ENCODE measurements around the gene SLC8A2. TPM values are rescaled to one million over a fixed set of nuclear protein-coding genes. Genes with fewer than 3 reads are reported as not detected.

SLC8A2 gene
- polyA plus RNA-seq, 1 donor (not counting 4 experiments of a cell fraction or from before 2014, with no cell fraction given) = 0.17 TPM

DNA sequence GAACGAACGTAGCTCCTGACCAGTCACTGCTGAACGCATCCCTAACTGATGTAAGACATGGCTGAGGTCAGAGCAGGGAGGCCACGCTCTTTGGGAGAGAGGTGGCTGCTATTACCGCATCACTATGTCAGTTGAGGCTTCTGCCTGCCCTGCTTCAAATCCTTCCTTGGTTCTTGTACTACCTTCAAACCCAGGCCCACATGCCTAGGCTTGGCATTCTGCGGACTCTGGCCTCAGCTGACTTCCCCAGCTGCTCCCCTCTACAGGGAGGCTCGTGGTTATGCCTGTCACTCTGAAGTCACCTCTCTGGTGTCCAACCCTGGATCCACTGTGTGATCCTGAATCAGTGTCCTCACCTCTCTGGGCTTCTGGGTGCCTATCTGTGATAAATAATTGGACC, 37.6 kb downstream of the SLC8A2 start:
- Histone ChIP-seq H3K79me2 (ENCODE audit: control insufficient read depth, insufficient read depth, low read length) (no peaks in the 10 kb centered on the region), H3K27me3 (ENCODE audit: control insufficient read depth, extremely low read depth, insufficient read depth, low read length) (peaks cover 11% of the 10 kb centered on the region), H3K27ac (ENCODE audit: control insufficient read depth, insufficient read depth, low read length) (no peak overlapping the region), H2AFZ (ENCODE audit: control insufficient read depth, low read length) (no peak overlapping the region), H3K9me1 (ENCODE audit: control insufficient read depth, extremely low read depth, insufficient read depth, low read length) (no peaks in the 10 kb centered on the region), H3K4me3 (ENCODE audit: control insufficient read depth in 2 of 3, extremely low read depth in 1 of 3, insufficient read depth in 2 of 3, low read depth in 1 of 3, low read length in 3 of 3) (no peak overlapping the region), H3K4me1 (ENCODE audit: control insufficient read depth, extremely low read depth, insufficient read depth, low read length) (no peaks in the 10 kb centered on the region), H3K36me3 (ENCODE audit: control insufficient read depth in 2 of 2, extremely low read depth in 1 of 2, insufficient read depth in 2 of 2, low read length in 2 of 2) (no peaks in the 10 kb centered on the region), H3K9ac (ENCODE audit: control insufficient read depth, extremely low read depth, insufficient read depth, low read length) (no peak overlapping the region), H3K4me2 (ENCODE audit: control insufficient read depth, extremely low read depth, insufficient read depth, low read depth, low read length) (no peak overlapping the region), H4K20me1 (ENCODE audit: control insufficient read depth, extremely low read depth, insufficient read depth, low read length) (no peaks in the 10 kb centered on the region), H3K9me3 (ENCODE audit: control insufficient read depth, low read depth, low read length) (no peaks in the 10 kb centered on the region)
- dilution Hi-C loops (cut with MboI; ENCODE audit: extremely low pct_ligation_motif_present, low sequenced_read_pairs) = no loop called here
- no peak for FAIRE-seq
- DNase-seq (ENCODE audit: low read depth, low spot score) = no peak
- no peak for TF ChIP-seq EZH2 (IDR thresholded peaks at IDR 0.05; ENCODE audit: low read length)
- TF ChIP-seq, protein P1, sequence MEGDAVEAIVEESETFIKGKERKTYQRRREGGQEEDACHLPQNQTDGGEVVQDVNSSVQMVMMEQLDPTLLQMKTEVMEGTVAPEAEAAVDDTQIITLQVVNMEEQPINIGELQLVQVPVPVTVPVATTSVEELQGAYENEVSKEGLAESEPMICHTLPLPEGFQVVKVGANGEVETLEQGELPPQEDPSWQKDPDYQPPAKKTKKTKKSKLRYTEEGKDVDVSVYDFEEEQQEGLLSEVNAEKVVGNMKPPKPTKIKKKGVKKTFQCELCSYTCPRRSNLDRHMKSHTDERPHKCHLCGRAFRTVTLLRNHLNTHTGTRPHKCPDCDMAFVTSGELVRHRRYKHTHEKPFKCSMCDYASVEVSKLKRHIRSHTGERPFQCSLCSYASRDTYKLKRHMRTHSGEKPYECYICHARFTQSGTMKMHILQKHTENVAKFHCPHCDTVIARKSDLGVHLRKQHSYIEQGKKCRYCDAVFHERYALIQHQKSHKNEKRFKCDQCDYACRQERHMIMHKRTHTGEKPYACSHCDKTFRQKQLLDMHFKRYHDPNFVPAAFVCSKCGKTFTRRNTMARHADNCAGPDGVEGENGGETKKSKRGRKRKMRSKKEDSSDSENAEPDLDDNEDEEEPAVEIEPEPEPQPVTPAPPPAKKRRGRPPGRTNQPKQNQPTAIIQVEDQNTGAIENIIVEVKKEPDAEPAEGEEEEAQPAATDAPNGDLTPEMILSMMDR (optimal IDR thresholded peaks at IDR 0.05 in 1 of 3, IDR thresholded peaks at IDR 0.05 in 1 of 3, conservative IDR thresholded peaks at IDR 0.05 in 1 of 3; ENCODE audit: extremely low read depth in 1 of 3, insufficient read depth in 2 of 3, low read length in 3 of 3) = no peak

DNA sequence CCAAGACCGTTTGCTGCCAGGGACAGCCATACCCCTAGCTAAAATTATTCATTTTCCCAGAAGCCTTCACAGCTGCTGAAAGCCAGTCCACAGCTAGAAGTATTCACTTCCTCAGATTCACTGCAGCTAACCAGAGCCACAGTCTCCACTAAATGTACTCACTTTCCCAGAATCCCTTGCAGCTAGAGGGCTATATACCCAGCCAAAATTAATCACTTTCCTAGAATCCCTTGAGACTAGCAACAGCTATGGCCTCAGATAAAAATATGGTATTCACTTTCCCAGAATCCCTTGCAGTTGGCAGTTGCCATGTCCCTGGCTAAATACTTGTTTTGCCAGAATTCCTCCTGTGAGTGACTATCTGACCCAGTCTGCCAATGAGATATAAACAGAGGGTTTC, 38.6 kb downstream of the SLC8A2 start:
- Histone ChIP-seq H3K9me1 (ENCODE audit: control insufficient read depth, extremely low read depth, insufficient read depth, low read length) (no peaks in the 10 kb centered on the region), H3K36me3 (ENCODE audit: control insufficient read depth in 2 of 2, extremely low read depth in 1 of 2, insufficient read depth in 2 of 2, low read length in 2 of 2) (no peaks in the 10 kb centered on the region), H3K4me3 (ENCODE audit: control insufficient read depth in 2 of 3, extremely low read depth in 1 of 3, insufficient read depth in 2 of 3, low read depth in 1 of 3, low read length in 3 of 3) (no peak overlapping the region), H3K27ac (ENCODE audit: control insufficient read depth, insufficient read depth, low read length) (no peak overlapping the region), H2AFZ (ENCODE audit: control insufficient read depth, low read length) (no peak overlapping the region), H3K4me1 (ENCODE audit: control insufficient read depth, extremely low read depth, insufficient read depth, low read length) (peaks cover 6% of the 10 kb centered on the region), H4K20me1 (ENCODE audit: control insufficient read depth, extremely low read depth, insufficient read depth, low read length) (no peaks in the 10 kb centered on the region), H3K27me3 (ENCODE audit: control insufficient read depth, extremely low read depth, insufficient read depth, low read length) (peaks cover 11% of the 10 kb centered on the region), H3K9me3 (ENCODE audit: control insufficient read depth, low read depth, low read length) (no peaks in the 10 kb centered on the region), H3K79me2 (ENCODE audit: control insufficient read depth, insufficient read depth, low read length) (no peaks in the 10 kb centered on the region), H3K4me2 (ENCODE audit: control insufficient read depth, extremely low read depth, insufficient read depth, low read depth, low read length) (no peak overlapping the region), H3K9ac (ENCODE audit: control insufficient read depth, extremely low read depth, insufficient read depth, low read length) (no peak overlapping the region)
- FAIRE-seq = no peak
- DNase-seq (ENCODE audit: low read depth, low spot score) = no peak
- TF ChIP-seq, protein P1 (optimal IDR thresholded peaks at IDR 0.05 in 1 of 3, IDR thresholded peaks at IDR 0.05 in 1 of 3, conservative IDR thresholded peaks at IDR 0.05 in 1 of 3; ENCODE audit: extremely low read depth in 1 of 3, insufficient read depth in 2 of 3, low read length in 3 of 3) = no peak
- no peak for TF ChIP-seq EZH2 (IDR thresholded peaks at IDR 0.05; ENCODE audit: low read length)
- dilution Hi-C loops (cut with MboI; ENCODE audit: extremely low pct_ligation_motif_present, low sequenced_read_pairs) = no loop called here
